ENCODE measurements around the gene DLG2.

Gene DLG2

GRCh38 chr11:85558411-85558810, 68.7 kb downstream of the DLG2 start:
- DNase-seq (ENCODE audit: low read depth in 3 of 3) = no peak

GRCh38 chr11:85551881-85552280, 75.3 kb downstream of the DLG2 start:
- no peak for DNase-seq (ENCODE audit: low read depth in 3 of 3)

- DNase-seq (ENCODE audit: low read depth in 3 of 3) = no peak
Observed at GRCh38 chr11:85541683-85542082, 85.5 kb downstream of the DLG2 start.

GRCh38 chr11:85540635-85541205, 86.4 kb downstream of the DLG2 start:
- no peak for DNase-seq (ENCODE audit: low read depth in 3 of 3)

- DNase-seq (ENCODE audit: low read depth in 3 of 3) = no peak
Observed at GRCh38 chr11:85540181-85540580, 87.0 kb downstream of the DLG2 start.

- no peak for DNase-seq (ENCODE audit: low read depth in 3 of 3)
Observed at GRCh38 chr11:85539740-85540139, 87.4 kb downstream of the DLG2 start.

GRCh38 chr11:85539029-85539689, 88.0 kb downstream of the DLG2 start:
- no peak for DNase-seq (ENCODE audit: low read depth in 3 of 3)

- DNase-seq (ENCODE audit: low read depth in 3 of 3) = no peak
Observed at GRCh38 chr11:85536438-85536837, 90.7 kb downstream of the DLG2 start.

GRCh38 chr11:85534806-85535205, 92.3 kb downstream of the DLG2 start:
- DNase-seq (ENCODE audit: low read depth in 3 of 3) = no peak

- no peak for DNase-seq (ENCODE audit: low read depth in 3 of 3)
Observed at GRCh38 chr11:85531191-85531897, 95.8 kb downstream of the DLG2 start.

GRCh38 chr11:85530634-85531033, 96.5 kb downstream of the DLG2 start:
- DNase-seq (ENCODE audit: low read depth in 3 of 3) = no peak

- no peak for DNase-seq (ENCODE audit: low read depth in 3 of 3)
Observed at GRCh38 chr11:85526564-85526963, 100.6 kb downstream of the DLG2 start.

GRCh38 chr11:85525686-85526085, 101.5 kb downstream of the DLG2 start:
- DNase-seq (ENCODE audit: low read depth in 3 of 3) = no peak

- no peak for DNase-seq (ENCODE audit: low read depth in 3 of 3)
Observed at GRCh38 chr11:85517272-85517671, 109.9 kb downstream of the DLG2 start.

GRCh38 chr11:85495918-85496317, 131.2 kb downstream of the DLG2 start:
- no peak for DNase-seq (ENCODE audit: low read depth in 3 of 3)

GRCh38 chr11:85494396-85494795, 132.7 kb downstream of the DLG2 start:
- no peak for DNase-seq (ENCODE audit: low read depth in 3 of 3)

- no peak for DNase-seq (ENCODE audit: low read depth in 3 of 3)
Observed at GRCh38 chr11:85485902-85486301, 141.2 kb downstream of the DLG2 start.

- no peak for DNase-seq (ENCODE audit: low read depth in 3 of 3)
Observed at GRCh38 chr11:85483861-85484260, 143.3 kb downstream of the DLG2 start.

- no peak for DNase-seq (ENCODE audit: low read depth in 3 of 3)
Observed at GRCh38 chr11:85481862-85482261, 145.3 kb downstream of the DLG2 start.

- no peak for DNase-seq (ENCODE audit: low read depth in 3 of 3)
Observed at GRCh38 chr11:85475660-85476517, 151.3 kb downstream of the DLG2 start.

- no peak for DNase-seq (ENCODE audit: low read depth in 3 of 3)
Observed at GRCh38 chr11:85472953-85473352, 154.2 kb downstream of the DLG2 start.

GRCh38 chr11:85464283-85464682, 162.9 kb downstream of the DLG2 start:
- DNase-seq (ENCODE audit: low read depth in 3 of 3) = no peak
